Measurements from ENCODE around the gene PRAMEF17. TPM values are rescaled to one million over a fixed set of nuclear protein-coding genes. Genes with fewer than 3 reads are reported as not detected.
"Not testable (repeated sequence)": the region's sequence is repeated elsewhere in the genome, so short reads cannot be mapped to it uniquely, and the experiment has no call there.

Gene PRAMEF17
- not detected for total RNA-seq

GRCh38 chr1:13389332-13389731 lies at the start of gene PRAMEF17:
TSS of gene PRAMEF17 (plus strand) at chr1:13389632. CDS start at chr1:13389658, 26 bp downstream.
- DNase-seq: not testable (repeated sequence)

DNA sequence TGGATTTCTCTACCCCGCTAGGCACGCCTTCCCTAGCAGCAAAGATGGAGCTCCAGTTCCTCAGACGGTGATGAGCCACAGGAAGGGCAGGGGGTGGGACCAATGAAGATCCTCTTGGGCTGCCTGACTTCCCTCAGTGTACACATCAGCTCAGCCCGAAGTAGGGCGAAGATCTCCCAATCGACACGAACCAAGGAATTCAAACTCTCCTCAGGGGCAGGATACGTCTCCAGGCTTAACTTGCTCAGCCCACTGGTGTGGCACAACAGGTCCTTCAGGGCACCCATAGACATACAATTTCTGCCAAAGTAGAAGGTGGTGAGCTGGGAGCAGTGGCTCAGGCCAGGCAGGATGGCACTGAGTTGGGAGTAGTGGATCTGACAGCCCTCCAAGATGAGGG lies 46.9 kb upstream of the PRAMEF17 start:
- not testable (repeated sequence) for DNase-seq

GRCh38 chr1:13347034-13347433 lies 42.4 kb upstream of the PRAMEF17 start, which contains the start of gene PRAMEF14:
TSS of gene PRAMEF14 (minus strand) at chr1:13347134. CDS start at chr1:13345314, 1,820 bp downstream.
- not testable (repeated sequence) for DNase-seq

DNA sequence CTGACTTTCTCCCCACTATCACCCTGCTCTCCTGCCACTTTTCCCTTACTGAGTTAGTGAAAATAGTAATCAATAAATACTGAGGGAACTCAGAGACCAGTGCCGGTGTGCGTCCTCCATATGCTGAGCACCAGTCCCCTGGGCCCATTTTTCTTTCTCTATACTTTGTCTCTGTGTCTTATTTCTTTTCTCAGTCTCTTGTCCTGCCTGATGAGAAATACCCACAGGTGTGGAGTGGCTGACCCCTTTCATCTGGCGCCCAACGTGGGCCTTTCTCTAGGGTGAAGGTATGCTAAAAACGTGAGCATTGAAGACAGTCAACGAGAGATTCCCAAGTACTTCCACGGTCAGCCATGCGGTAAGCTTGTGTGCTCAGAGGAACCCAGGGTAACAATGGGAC lies 36.0 kb upstream of the PRAMEF17 start:
- not testable (repeated sequence) for DNase-seq

DNA sequence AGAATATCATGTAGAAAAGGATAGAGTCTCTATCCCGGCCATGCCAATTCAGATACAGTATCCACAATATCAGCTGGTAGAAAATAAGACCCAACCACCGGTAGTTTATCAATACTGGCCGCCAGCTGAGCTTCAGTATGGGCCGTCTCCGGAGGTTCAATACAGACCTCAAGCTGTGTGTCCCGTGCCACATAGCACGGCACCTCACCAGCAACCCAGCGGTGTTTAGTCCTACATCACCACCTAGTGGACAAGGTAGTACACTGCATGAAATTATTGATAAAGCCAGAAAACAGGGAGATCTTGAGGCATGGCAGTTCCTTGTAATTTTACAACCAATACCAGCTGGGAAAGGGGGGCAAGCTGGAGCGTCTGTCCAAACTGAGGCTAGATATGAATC lies 35.0 kb upstream of the PRAMEF17 start:
- not testable (repeated sequence) for DNase-seq

- peak; percentile 73 for DNase-seq
Observed at GRCh38 chr1:13356774-13357173, 32.7 kb upstream of the PRAMEF17 start.

DNA sequence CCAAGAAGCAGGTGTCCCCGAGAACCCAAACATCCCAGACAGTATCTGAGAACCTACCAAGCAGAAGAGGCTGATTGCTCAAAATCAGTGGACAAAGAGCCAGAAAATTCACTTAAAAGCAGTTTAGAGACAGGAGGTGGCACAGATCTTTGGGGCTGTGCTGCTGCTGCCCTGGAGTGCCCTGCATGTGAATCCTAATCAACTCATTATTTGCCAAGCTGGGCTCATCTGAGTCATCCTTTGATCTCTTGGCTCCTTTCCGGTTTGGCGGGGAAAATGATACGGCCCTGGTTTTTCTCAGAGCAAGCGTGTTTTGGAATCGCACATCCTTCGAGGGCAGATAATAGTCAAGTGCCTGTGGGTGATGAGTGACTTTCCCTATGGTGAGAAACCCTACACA lies 27.1 kb upstream of the PRAMEF17 start:
- not testable (repeated sequence) for DNase-seq

GRCh38 chr1:13364928-13365327 lies 24.5 kb upstream of the PRAMEF17 start:
- not testable (repeated sequence) for DNase-seq

DNA sequence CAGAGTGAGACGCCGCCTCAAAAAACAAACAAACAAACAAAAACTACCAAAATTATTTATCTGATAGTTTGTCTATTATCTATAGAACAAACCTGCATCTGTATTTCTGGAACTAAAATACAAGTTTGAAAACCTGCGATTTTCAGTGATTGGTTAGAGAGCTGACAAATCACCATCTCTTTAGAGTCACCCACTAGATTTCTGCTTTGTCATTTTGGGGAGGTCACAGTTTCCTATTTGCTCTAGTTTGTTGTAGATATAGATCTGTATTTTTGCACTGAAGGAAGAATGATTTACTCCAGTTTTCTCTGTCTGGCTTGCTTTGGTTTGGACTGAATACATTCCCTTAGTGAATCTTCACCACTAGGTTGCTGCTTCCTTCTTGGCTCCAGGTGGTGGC lies 22.9 kb upstream of the PRAMEF17 start:
- not testable (repeated sequence) for DNase-seq

GRCh38 chr1:13368544-13368943 lies 20.9 kb upstream of the PRAMEF17 start:
- DNase-seq: peak; percentile 36

DNA sequence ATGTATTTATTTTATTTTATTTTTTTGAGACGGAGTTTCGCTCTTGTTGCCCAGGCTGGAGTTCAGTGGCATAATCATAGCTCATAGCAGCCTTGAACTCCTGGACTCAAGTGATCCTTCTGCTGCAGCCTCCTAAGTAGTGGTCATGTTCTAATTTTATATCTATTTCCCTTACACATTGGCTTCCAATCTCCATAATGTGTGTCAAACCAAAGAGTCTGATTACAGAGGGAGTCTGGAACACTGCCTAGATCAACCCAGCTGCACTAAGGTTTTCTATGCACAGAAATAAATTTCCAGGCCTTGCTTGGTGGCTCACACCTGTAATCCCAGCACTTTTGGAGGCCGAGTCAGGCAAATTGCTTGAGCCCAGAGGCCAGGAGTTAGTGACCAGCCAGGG lies 10.4 kb upstream of the PRAMEF17 start:
- not testable (repeated sequence) for DNase-seq

DNA sequence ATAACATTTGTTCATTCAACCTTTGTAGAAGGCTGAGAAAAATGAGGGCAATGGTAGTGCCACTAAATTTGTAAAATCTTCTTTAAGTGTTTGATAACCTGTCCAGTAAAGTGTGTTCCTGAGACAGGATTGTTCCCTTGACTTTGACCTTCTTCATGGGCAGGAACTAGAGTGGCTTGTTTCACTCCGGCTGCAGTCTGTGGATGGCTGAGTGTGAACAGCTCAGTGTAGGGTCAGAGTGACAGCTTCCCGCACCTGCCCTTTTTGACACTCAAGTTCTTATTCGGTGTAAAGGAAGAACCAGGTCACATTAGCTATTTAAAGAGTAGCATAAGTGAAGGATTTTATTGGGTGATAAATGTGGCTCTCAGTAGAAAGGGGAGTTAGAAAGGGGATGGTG lies 9.1 kb upstream of the PRAMEF17 start:
- not testable (repeated sequence) for DNase-seq

- not testable (repeated sequence) for DNase-seq
Observed at GRCh38 chr1:13393004-13393403, 3.6 kb downstream of the PRAMEF17 start.

DNA sequence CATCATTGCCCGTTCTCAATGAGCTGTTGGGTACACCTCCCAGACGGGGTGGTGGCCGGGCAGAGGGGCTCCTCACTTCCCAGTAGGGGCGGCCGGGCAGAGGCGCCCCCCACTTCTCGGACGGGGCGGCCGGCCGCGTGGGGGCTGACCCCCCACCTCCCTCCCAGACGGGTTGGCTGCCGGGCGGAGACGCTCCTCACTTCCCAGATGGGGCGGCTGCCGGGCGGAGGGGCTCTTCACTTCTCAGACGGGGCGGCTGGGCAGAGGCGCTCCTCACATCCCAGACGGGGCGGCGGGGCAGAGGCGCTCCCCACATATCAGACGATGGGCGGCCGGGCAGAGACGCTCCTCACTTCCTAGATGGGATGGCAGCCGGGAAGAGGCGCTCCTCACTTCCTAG lies 5.3 kb downstream of the PRAMEF17 start:
- not testable (repeated sequence) for DNase-seq

DNA sequence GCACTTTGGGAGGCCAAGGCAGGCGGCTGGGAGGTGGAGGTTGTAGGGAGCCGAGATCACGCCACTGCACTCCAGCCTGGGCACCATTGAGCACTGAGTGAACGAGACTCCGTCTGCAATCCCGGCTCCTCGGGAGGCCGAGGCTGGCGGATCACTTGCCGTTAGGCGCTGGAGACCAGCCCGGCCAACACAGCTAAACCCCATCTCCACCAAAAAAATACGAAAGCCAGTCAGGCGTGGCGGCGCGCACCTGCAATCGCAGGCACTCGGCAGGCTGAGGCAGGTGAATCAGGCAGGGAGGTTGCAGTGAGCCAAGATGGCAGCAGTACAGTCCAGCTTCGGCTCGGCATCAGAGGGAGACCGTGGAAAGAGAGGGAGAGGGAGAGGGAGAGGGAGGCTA lies 5.9 kb downstream of the PRAMEF17 start:
- DNase-seq: not testable (repeated sequence)

- no peak for DNase-seq
Observed at GRCh38 chr1:13407811-13408210, 18.4 kb downstream of the PRAMEF17 start.

- not testable (repeated sequence) for DNase-seq
Observed at GRCh38 chr1:13410150-13410549, 20.7 kb downstream of the PRAMEF17 start, which contains the start of gene PRAMEF20. TSS of gene PRAMEF20 (plus strand) at chr1:13410450. CDS start at chr1:13416355, 5,905 bp downstream.

- no peak for DNase-seq
Observed at GRCh38 chr1:13430495-13430894, 41.1 kb downstream of the PRAMEF17 start.

- DNase-seq: no peak
Observed at GRCh38 chr1:13432251-13432650, 42.8 kb downstream of the PRAMEF17 start.

- DNase-seq: not testable (repeated sequence)
Observed at GRCh38 chr1:13433694-13434358, 44.4 kb downstream of the PRAMEF17 start.

DNA sequence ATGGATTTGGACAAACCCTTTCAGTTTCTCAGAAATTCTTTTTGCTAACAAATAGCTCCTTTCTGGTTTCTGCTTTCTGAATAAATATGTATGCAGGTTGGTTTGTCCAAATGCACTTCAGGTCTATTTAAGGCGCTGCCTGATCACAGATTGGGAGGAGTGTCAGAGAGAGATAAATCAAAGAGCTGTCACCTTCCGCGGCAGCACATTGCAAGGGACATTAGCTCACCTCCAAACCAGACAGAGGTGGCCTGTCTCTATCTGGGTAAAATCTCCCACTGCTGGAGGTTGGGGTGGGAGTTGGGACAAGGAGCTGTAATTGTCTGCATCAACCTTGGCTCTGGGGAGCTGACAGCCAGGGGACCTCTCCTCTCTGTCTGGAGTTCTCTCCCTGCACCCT lies 46.0 kb downstream of the PRAMEF17 start:
- DNase-seq: no peak

GRCh38 chr1:13439104-13439783 lies 49.8 kb downstream of the PRAMEF17 start:
- DNase-seq: not testable (repeated sequence)
